GM10248 (cell line): ENCODE measurements around the gene P2RY2.

Source experiments
- CTCF ChIA-PET: fragments of 300-600 bp; sonication (Branson Sonifier 250); formaldehyde crosslinking; extraction: SDS; loops from one replicate; lab custom pipeline; 2021; ENCODE audit warnings: antibody characterized with exemption; lab: Yijun Ruan, JAX
- POLR2A ChIA-PET: fragments of 350-650 bp; sonication (Branson Sonifier 250); formaldehyde crosslinking; extraction: SDS; loops from one replicate; lab custom pipeline; 2020; ENCODE audit warnings: antibody characterized with exemption; lab: Yijun Ruan, JAX
- DNase-seq: peaks from one replicate; pipeline ENCODE4 v3.0.0; 2012; ENCODE audit errors: extremely low spot score
- CTCF ChIP-seq: IDR thresholded peaks from 2 replicates; pipeline ENCODE4 v1.5.1; 2012; ENCODE audit warnings: mild to moderate bottlenecking, low read depth; ENCODE audit errors: extremely low read depth, missing control alignments, control extremely low read depth

Gene P2RY2

GRCh38 chr11:73280626-73281025 is 62.5 kb downstream of the P2RY2 start:
- CTCF ChIA-PET = interaction anchor here (0.9 to 3.5 kb wide), 6 partner anchors 9 to 44 kb away, joined by 3 to 20 read pairs (median 4); no protein-coding TSS in a partner anchor
- no peak for TF ChIP-seq CTCF
- no peak for DNase-seq
- POLR2A ChIA-PET = no interaction called here

- DNase-seq = no peak
- POLR2A ChIA-PET = no interaction called here
- no peak for TF ChIP-seq CTCF
- CTCF ChIA-PET = interaction anchor here (1.2 to 3.5 kb wide), 7 partner anchors 8 to 64 kb away, joined by 3 to 20 read pairs (median 4); no protein-coding TSS in a partner anchor
Measured at GRCh38 chr11:73281201-73281741, 63.2 kb downstream of the P2RY2 start.

- POLR2A ChIA-PET = no interaction called here
Measured at GRCh38 chr11:73281796-73282660, 63.9 kb downstream of the P2RY2 start.

DNA sequence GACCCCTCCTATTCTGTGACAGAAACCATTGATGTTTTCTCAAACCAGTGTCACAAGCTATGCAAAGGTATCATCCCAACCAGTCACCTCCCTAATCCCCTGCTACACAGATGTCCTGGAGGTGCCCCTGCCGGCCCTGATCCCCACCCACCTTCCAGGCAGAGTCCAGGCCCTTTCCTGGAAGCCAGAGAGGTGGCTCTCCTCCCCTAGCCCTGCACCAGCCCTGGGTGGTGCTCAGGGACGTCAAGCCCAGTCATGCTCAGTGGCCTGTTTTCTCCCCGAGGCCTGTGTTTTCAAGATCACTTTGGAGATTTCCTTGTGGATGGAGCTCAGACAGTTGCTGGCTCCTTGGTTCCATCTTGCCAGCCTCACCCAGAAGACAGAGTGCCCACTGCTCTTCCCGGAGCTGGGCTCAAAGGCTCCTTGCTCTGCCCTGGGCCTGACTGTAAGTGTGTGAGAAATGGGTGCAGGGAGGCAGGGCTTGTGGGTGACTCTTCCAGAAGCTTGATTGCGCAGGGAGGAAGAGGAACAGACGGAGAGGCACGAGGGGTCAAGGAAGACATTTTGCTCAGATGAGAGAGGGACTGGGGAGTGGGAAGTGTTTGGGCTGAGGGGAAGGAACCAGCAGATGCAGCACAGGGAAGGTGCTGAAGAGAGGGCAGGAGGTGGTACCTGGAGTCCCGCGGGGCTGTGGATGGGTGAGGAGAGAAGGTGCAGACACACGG is 65.4 kb downstream of the P2RY2 start:
- ChIA-PET POLR2A (no interaction called here), CTCF (interaction anchor here (0.8 to 2.0 kb wide), 6 partner anchors 9 to 105 kb away, joined by 3 to 8 read pairs (median 4); no protein-coding TSS in a partner anchor)
- TF ChIP-seq CTCF = no peak
- DNase-seq = no peak

More at GRCh38 chr11:73281796-73282660, 63.9 kb downstream of the P2RY2 start:
- CTCF ChIA-PET = interaction anchor here (1.2 to 3.5 kb wide), 6 partner anchors 8 to 65 kb away, joined by 3 to 20 read pairs (median 4); no protein-coding TSS in a partner anchor
- DNase-seq = no peak
- no peak for TF ChIP-seq CTCF

DNA sequence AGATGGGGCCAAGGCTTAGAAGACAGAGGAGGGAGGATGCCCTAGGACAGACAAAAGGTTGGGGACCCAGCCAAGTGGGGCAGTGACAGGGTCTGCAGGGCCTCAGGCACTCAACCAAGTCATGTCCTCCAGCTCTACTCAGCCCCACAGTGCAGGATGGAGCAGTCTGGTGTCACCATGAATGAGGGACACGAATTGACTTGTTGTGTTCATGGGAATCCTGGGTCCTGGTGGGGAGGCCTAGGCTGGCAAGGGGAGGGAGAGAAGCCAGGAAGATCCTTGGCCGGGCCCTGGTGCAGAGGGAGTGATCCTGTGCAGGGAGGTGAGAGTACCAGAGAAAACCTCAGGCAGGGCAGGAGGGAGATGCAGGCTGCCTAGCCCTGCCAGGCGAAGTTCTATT is 66.0 kb downstream of the P2RY2 start:
- no peak for TF ChIP-seq CTCF
- no peak for DNase-seq
- ChIA-PET POLR2A (no interaction called here), CTCF (interaction anchor here (0.8 to 2.0 kb wide), 4 partner anchors 11 to 106 kb away, joined by 3 to 8 read pairs (median 3); no protein-coding TSS in a partner anchor)

DNA sequence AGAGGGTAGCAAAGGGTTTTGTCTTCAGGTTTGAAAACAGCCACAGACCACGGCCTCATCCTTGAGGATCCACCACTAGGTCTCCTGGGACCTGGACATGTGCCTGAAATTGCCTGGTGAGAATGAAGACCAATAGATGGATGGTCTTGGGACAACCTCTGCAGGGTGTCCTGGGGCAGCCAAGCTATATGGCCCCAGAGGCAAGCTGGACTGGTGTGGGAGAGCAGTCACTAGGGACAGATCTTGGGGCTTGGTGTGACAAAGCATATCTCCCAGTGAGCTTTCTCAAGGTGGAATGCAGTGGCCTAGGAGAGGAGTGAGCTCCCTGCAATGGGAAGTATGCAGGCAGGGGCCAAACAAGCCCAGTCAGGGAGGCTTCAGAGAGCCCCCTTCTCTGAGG is 67.6 kb downstream of the P2RY2 start:
- no peak for TF ChIP-seq CTCF
- POLR2A ChIA-PET = no interaction called here
- CTCF ChIA-PET = interaction anchor here (0.9 to 9.6 kb wide), 6 partner anchors 9 to 65 kb away, joined by 3 to 82 read pairs (median 4); no protein-coding TSS in a partner anchor
- DNase-seq = no peak
